GM21529 (cell line): Measurements from ENCODE around the gene PIGQ.

Experiments used
- ATAC-seq: cut with Tn5 transposase; IDR thresholded peaks from one replicate; pipeline ENCODE4 v1.9.1; 2021; ENCODE audit not compliant: unreplicated experiment

PIGQ gene

GRCh38 chr16:554640-555365, 15.0 kb upstream of the PIGQ start:
- ATAC-seq = no peak

- ATAC-seq = no peak
Observed at GRCh38 chr16:555528-556473, 14.0 kb upstream of the PIGQ start.

GRCh38 chr16:556474-557173, 13.1 kb upstream of the PIGQ start:
- no peak for ATAC-seq

GRCh38 chr16:557463-558297, 12.1 kb upstream of the PIGQ start:
- no peak for ATAC-seq

- no peak for ATAC-seq
Observed at GRCh38 chr16:558298-559020, 11.3 kb upstream of the PIGQ start.

- no peak for ATAC-seq
Observed at GRCh38 chr16:559021-559380, 10.8 kb upstream of the PIGQ start.

GRCh38 chr16:559411-560203, 10.2 kb upstream of the PIGQ start:
- ATAC-seq = no peak

- no peak for ATAC-seq
Observed at GRCh38 chr16:560204-560700, 9.5 kb upstream of the PIGQ start, which contains the start of gene PRR35. TSS of gene PRR35 (plus strand) at chr16:560394. CDS start at chr16:563295, 2,901 bp downstream.

- ATAC-seq = no peak
Observed at GRCh38 chr16:560701-561412, 8.9 kb upstream of the PIGQ start.

GRCh38 chr16:561413-561794, 8.4 kb upstream of the PIGQ start:
- ATAC-seq = no peak

GRCh38 chr16:561957-562938, 7.5 kb upstream of the PIGQ start:
- no peak for ATAC-seq

- no peak for ATAC-seq
Observed at GRCh38 chr16:563072-563644, 6.6 kb upstream of the PIGQ start.

GRCh38 chr16:564690-565418, 4.9 kb upstream of the PIGQ start:
- ATAC-seq = no peak

GRCh38 chr16:565419-566330, 4.1 kb upstream of the PIGQ start:
- no peak for ATAC-seq
